GM21381 (cell line): Measurements from ENCODE around the gene FOXN3.
"Not testable (repeated sequence)": the region's sequence is repeated elsewhere in the genome, so short reads cannot be mapped to it uniquely, and the experiment has no call there.

Experiments
- ATAC-seq: cut with Tn5 transposase; IDR thresholded peaks from one replicate; pipeline ENCODE4 v1.9.1; 2021; ENCODE audit warnings: mild to moderate bottlenecking, moderate library complexity; ENCODE audit not compliant: unreplicated experiment

FOXN3 gene

DNA sequence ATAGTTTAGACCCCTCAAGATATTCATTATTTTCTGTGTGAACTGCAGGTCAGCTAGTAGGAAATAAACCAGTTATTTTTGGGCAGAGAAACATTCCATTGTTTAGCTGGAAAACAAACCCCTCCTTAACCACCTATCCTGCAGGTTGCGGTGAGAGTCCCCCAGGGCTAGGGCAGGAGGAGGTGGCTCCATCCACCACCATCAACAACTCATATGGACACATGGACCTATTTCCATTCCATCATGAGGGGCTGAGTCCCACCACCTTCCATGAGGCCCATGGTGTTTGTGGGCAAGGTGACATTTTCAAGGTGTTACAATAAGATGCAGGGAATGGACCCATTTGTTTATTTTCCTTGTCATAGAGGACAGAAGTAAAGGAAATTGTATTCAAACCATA, 160.1 kb downstream of the FOXN3 start:
- no peak for ATAC-seq

DNA sequence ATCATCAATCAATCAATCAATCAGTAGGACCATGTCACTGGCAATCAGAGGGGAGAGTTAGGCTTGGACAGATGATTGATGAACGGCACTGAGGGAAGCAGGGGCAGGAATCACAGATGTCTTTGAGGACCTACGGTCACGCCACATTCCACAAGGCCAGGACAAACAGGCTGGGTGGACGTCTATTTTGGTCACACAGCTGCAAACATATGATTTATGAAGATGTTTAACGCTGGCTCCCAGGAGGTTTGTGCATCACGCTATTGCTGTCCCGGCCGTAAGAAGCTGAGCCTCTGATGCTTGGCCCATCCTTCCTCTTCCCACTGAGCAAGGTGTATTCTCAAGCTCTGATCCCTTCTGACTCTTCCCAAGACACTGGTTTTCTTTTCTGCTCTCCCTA, 160.8 kb downstream of the FOXN3 start:
- ATAC-seq: no peak

DNA sequence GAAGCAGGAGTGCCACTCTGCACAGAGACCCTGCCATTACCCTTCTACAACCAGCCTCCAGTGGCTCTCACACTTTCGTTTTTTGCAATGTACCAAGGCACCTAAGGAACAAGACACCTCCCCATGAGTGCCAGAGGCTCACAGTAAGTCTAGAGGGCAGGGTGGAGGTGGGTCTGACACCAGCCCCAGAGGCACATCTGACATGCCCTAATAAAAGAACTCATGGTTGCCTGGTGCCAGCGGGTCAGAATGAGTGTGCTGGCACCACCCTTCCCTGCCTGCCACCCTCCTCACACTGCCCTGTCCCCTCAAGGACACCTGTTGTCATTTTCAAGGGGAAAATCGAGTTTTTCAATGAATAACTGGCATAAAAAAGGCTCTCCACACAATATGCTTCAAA, 161.2 kb downstream of the FOXN3 start:
- ATAC-seq: no peak

DNA sequence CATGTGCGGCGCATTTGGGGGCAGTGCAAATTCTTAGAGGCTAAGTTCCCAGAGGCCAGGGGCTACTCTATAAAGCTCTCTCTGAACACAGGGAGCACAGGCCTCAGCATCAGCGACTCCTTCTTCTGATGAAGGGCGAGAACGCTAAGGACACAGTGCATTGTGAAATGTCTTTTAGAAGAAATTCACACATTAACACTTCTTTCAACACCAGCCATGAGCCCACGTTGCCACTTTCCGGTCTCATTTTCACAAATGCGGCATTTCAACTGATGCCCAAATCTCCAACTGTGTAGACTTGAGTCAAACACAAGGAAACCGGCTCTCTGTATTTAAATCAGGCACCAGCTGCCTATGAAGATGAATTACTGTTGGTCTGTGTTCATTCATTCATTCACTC, 162.0 kb downstream of the FOXN3 start:
- ATAC-seq: no peak

DNA sequence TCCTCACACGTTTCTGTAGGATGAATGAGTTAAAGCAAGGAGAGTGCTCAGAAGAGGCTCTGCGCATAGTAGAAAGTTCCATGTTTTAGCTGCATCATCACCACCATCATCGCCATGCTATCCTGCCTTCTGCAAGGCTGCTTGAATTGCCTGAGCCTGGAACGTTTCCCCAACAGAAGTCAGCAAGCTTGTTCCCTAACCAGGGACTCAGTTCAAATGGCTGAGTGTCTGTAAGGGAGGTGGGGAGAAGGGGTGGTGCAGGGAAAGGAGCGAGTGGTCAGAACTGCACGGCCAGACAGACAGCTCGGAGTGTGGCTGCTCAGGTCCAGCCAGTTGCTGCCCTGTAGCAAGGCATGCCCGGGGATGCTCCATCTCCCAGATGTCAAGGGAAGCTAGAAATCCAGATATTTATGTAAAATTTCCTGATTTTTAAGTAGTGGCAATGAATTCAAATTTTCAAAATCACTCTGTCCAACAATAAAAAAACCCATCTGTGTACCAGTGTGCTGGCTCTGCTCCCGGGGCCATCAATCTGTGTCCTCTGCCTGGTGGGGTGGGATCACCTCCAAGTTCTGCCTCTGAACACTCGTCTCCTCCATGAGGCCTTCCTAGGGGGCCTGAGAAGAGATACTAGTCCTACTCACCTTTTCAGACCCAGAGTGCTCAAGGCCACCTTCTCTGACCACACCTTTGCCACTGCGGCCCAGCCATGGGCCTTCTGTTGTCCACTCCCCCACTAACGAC, 162.7 kb downstream of the FOXN3 start:
- ATAC-seq: no peak

DNA sequence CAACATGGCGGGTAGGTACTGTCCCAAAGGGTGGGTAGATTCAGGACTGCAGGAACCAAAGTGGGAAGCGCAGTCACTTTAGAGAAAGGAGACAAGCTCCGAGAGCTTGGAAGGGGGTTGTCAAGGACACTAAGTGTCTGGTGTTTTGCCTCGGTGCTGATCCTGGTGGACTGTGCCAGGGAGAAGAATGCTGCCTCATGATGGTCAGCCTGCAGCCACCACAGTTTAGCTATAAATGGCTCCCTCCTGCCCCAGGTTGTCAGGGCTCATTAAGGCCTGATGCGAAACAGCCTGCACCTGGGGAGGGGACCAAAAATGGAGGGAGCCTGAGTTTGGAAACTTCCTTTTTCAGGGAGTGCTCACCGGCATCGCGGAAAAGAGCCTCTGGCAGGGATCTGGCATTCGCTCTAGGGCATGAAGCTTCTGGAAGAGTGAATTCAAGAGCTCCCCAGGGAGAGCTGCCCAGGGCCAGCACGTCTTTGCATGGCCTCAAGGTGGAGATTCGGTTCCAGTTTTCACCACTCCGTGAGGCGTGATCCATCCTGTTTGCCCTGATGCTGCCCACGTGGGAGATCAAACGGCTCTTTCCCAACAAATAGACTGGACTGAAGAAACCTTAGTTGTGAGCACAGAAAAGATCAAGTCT, 164.0 kb downstream of the FOXN3 start:
- no peak for ATAC-seq

DNA sequence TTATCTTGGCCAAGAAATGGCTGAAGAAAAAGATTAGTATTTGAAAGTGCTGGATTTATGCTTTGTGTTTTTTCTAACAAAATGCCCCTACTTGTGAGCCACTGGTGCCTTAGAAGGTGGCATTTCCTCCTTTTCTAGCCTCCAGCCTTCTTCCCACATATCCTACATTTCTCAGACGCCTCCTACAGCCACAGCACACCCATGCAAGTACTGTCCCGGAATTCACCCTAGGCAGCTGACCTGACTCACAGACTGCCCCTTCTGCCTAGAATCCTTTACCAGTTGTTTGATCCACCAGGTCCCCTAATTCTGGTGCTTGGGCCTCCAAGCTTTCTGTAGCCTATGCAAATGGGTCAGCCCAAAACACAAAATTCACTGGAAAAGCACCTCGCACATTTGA, 166.0 kb downstream of the FOXN3 start:
- ATAC-seq: no peak

DNA sequence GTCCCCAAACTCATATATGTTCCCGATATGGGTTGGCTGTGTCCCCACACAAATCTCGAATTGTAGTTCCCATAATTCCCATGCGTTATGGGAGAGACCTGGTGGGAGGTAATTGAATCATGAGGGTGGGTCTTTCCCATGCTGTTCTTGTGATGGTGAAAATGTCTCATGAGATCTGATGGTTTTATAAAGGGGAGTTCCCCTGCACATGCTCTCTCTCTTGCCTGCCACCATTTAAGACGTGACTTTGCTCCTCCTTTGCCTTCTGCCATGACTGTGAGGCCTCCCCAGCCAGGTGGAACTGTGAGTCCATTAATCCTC, 166.4 kb downstream of the FOXN3 start:
- not testable (repeated sequence) for ATAC-seq

DNA sequence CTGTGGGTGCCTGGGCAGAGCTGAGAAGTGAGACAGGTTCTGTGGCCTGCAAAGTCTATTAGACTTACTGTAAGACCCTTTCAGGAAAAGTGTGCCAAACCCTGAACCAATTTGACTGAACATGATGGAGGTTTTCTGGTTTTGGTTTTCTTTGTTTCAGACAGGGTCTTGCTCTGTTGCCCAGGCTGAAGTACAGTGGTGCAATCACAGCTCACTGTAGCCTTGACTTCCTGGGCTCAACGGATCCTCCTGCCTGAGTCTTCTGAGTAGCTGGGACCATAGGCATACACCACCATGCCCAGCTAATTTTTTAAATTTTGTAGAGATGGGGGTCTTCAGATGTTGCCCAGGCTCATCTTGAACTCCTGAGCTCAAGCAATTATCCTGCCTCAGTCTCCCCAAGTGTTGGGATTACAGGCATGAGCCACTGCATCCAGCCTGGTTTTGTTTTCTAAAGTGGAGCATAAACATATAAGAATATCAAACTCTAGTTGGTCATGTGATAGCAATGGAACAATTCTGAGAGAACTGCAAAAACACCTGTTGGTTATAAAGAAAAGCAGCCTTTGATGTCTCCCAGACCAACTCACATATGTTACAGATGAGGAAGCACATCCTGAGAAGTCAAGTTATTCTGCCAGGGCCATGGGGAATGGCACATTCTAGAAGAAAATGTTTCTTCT, 166.9 kb downstream of the FOXN3 start:
- ATAC-seq: no peak

DNA sequence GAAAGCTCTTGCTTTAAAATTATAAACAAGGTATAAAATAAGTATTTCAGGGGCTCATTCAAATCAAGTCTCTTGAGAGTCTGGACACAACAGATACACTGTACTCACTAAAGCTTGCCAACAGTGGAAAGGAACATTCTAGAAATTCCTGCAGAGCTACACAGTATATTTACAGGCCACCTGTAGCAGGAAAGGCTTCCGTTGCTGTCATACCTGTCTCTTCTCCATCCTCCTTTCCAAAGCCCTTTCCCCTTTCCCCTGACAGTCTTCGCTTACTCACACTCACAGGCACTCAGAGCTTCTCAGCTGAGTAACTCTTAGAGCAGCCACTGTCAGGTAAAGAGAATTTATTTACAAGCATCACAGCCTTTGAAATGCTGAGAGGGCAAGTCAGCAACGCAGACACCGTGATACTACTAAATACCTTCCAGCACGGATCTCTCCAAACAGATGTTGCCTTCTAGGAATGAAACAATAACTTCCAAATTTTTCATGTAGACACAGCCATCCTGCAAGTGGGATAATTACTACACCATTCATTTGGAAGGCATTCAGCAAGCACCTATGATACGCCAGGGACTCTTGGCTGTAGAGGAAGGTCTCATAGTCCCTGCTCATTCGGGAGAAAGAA, 167.9 kb downstream of the FOXN3 start:
- no peak for ATAC-seq

DNA sequence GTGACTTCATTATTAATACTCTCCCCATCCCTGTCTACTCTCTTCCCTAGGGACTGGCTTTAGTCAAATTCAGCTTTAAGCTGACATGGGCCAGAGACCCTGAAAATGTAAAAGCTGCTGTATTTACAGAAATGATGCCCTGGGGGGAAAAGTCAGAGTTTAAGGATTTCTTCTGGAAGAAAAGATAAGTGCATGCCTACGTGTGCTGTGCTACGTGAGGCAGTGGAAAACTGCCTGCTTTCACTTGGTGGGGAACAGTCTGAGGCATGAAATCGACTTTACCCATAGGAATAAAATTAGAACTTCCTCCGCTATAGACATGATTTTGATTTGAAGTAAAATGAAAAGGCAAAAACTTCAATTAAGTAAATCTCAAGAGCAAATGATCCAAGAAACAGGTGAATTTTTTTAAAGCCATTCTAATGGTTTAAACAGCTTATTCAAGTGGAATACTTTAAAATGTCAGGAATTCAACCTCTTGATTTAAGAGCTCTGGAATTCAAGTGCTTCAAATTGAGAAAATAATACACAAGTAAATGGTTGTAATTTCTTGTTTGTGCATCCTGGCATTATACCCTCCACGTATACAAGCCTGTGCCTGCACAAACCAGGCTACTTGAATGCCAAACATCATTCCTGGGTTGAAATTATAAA, 168.5 kb downstream of the FOXN3 start:
- no peak for ATAC-seq

DNA sequence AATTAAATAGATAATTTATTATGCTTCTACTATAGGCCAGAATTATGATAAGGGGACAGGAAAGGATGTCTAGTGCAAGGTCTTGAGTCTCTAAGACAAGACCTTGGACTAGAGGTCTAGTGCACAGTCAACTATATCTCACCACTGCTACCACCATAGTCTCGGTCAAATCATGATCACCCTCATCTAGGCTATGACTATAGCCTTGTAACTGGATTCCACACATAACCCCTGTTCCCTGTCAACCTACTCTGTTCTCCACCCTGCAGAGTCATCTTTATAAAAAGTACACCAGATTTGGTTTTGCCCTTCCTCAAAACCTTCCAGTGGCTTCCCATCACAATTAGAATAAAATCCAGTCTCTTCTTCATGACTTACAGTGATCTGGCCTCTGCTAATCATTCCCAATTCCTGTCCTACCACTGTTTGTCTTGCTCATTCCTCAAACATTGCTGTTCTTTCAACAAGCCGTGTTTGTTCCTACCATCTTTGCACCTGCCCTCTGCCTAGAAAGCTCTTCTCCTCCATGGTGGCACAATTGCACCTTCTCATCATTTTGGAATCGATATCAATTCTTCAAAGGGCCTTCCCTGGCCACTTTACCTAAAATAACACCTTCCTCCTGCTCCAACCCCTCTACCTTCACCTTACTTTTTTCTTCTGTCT, 169.4 kb downstream of the FOXN3 start:
- ATAC-seq: no peak

DNA sequence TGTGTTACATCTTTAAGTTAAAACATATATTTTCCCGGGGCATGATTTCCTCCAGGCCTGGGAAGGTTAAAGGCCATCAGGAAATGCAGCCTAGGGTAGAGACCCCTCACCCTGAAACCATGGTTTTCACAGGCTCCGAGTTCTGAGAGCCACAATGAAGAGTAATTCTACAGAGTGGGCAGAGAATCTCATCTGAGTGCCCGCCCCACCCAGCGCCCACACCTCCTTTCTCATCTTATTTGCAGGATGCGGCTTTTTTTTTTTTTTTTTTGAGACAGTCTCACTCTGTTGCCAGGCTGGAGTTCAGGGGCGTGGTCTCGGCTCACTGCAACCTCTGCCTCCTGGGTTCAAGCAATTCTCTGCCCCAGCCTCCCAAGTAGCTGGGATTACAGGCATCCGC, 170.7 kb downstream of the FOXN3 start:
- ATAC-seq: no peak

DNA sequence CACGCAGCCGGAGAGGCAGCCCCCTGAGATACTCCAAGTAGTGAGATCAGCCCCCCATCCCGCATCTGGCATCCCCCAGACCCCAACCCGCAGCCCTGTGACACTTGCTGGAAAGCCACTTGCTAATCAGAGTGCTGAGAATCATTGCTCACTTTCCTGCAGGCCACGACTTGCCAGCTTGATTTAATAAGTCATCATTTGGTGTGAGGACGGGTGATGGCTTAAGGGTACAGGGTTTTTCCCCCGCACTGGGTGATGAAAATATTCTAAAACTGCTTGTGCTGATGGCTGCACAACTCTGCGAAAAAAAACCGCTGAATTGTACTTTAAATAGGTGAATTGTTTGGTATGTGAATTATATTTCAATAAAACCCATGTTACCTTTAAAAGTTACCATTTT, 171.2 kb downstream of the FOXN3 start:
- ATAC-seq: no peak

DNA sequence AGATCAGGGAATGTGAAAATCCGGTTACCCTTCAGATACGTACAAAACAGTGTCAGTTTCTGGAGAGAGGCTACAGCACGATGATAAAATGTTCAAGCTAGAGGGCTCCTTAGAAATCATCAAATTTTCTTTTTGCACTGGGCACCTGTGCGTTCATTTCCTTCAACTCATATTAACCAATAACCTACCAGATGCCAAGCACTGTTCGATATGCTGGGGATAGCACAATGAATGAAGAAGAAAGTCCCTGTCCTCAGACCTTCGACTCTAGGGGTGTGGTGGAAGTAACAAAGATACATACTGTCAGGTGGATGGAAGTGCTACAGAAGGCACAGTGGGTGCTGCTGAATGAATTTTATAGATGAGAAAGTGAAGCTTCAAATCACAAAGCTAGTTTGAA, 172.3 kb downstream of the FOXN3 start:
- no peak for ATAC-seq

DNA sequence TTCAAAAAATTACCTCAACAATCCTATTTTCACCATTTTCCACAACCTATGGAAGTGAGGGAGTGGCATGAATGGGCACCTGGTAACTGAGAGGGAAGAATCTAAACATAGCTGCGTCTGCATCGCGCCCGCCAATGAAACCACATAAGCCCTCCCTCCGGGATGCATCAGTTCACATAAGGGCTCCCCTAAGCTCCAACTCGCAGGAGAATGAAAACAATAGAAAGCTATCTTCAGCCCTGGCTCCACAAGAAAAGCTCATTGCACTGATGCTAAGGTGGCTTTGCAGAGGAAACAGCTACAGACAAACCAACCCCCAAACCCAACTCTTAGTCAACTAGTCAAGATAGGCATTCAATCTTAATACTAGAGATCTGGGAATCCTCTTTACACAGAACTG, 173.3 kb downstream of the FOXN3 start:
- ATAC-seq: no peak

DNA sequence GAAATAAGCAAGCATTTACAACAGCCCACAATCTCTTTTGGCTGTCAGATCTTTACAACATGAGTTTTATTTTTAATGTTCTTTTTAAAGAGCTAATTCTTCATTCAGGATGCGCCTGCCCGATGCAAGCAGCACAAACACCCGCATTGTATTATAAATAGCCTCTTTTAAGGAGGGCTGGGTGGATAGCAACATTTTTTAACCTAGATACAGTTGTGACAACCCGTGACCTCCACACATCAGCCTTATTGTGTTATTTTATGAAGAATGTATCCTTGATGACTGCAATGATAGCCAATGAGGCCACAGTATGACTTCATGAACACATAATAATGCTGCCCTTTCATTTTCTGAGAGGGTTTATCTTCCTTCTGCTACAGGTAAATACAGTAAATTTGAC, 173.7 kb downstream of the FOXN3 start:
- ATAC-seq: no peak

DNA sequence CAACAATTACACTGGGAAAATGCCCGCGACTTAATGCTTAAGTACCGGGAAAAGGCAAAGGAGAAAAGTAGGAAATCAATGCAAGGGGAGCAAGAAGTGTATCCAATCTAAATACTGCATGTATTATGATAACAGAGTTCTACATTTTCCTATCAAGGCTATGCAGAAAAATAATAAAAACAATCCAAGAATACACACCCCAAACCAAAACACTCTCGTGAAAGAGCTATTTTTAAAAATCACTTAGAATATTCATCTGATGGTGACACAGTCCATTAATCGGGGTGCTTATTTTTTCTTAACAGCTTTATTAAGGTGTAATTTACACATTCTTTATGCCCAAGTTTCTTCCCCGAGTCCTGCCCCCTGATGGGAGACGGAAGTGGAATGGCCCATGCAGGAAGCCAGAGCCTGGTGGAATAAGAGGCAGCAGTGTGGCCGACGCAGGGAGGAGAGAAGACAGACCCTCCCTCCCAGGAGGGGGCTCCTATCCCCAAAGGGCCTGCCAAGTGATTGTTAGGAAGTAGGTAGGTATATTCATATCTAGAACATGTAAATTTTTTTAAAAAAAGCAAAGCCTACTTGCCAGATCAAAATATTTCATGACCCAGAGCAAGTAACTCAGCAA, 174.3 kb downstream of the FOXN3 start:
- ATAC-seq: no peak

DNA sequence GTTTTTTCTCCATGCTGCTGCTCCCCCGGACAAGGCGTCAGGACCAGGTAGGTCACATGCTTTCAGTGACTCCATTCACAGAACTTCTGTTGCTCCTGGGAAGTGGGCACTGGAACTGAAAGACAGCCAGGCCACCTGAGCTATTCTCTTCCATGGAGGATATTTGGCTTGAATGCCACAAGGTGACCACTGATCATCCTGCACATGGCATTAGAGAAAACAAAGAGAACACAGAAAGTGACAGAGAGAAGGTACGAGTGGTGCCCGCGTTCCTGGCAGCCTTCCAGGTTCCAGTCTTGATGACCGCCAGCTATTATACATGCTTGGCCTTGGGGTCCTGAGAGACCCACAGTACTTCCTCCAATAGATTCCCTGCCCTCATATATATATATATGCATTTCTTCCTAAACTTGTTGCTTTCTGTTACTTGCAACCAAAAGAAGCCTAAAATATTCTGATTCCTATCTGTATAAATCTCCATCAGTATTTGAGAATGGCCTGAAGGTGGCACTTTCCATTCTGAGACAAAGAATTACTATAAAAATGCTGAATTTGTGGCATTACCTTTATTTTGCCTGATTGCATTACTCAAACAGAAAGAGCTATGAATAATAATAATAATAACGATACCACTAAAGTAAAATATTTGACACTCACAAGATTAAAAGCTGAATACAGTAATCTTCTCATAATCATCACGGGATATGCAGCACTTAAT, 174.9 kb downstream of the FOXN3 start:
- ATAC-seq: no peak

DNA sequence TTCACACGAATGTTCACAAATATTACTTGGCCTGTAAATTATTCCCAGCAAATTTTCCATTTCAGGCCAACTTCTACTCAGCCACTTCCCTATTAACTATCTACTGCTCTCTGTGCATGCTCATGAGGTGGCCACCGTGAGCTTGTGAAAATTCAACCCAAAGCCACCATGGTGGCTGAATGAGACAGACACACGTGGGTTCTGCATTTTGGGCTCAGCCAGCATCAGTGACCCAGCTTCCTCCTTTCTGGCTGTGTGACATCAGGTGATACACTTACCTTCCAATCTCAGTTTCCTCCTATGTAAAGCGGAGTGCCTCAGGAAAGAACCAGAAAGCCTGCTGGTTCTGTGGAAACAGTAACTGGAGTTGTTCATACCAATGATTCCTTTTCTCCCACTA, 175.8 kb downstream of the FOXN3 start:
- no peak for ATAC-seq
